PC-3 (cell line): Measurements from ENCODE around the gene OR51S1. TPM values are rescaled to one million over a fixed set of nuclear protein-coding genes. Genes with fewer than 3 reads are reported as not detected.

Source experiments
- ATAC-seq: fragments of 200-7000 bp; cut with Tn5 transposase; 2 replicates; pipeline ENCODE4 v1.9.1; 2020; ENCODE audit warnings: mild to moderate bottlenecking, moderate library complexity
- Bru-seq: library from RNA; stranded (reverse); fragments of 400-500 nt; gene quantifications from one replicate; lab custom pipeline; 2021; lab: Mats Ljungman, UMichigan
- BruChase-seq, 2 experiments: library from RNA; stranded (reverse); fragments of 400-500 nt; gene quantifications; one replicate each; lab custom pipeline; 2021; lab: Mats Ljungman, UMichigan
- BruUV-seq: library from RNA; stranded (reverse); fragments of 400-500 nt; replicated peaks from 2 replicates; lab custom pipeline; 2021; lab: Mats Ljungman, UMichigan
- CTCF ChIA-PET: fragments of 300-600 bp; sonication (Branson Sonifier 250); formaldehyde crosslinking; loops from one replicate; lab custom pipeline; 2022; ENCODE audit warnings: antibody characterized with exemption; lab: Charles Lee
- POLR2A ChIA-PET: fragments of 300-600 bp; sonication (Branson Sonifier 250); formaldehyde crosslinking; loops from one replicate; lab custom pipeline; 2022; ENCODE audit warnings: antibody characterized with exemption; ENCODE audit not compliant: unreplicated experiment; lab: Charles Lee
- DNase-seq: peaks from one replicate; pipeline ENCODE4 v3.0.0-alpha.2; 2015
- H2AFZ ChIP-seq: fragments of 300-600 bp; sonication (generic); 2 replicates; pipeline ENCODE4 v1.6.0; 2016; ENCODE audit warnings: antibody characterized with exemption, low read length
- H3F3A ChIP-seq: fragments of 300-600 bp; sonication (generic); one replicate; pipeline ENCODE4 v1.6.0; 2017; ENCODE audit warnings: antibody characterized with exemption, low read length, control low read depth, mild to moderate bottlenecking; ENCODE audit not compliant: unreplicated experiment
- H3K27ac ChIP-seq: fragments of 300-600 bp; sonication (generic); 2 replicates; pipeline ENCODE4 v1.5.1; 2016; ENCODE audit warnings: mild to moderate bottlenecking, low read length
- H3K27me3 ChIP-seq: fragments of 300-600 bp; sonication (generic); 2 replicates; pipeline ENCODE4 v1.6.1; 2016; ENCODE audit warnings: low read length, mixed read lengths
- H3K36me3 ChIP-seq: fragments of 300-600 bp; sonication (generic); 2 replicates; pipeline ENCODE4 v1.6.1; 2016; ENCODE audit warnings: low read depth, mixed run types, low read length, mixed read lengths
- H3K4me1 ChIP-seq: fragments of 300-600 bp; sonication (generic); 2 replicates; pipeline ENCODE4 v1.5.1; 2016; ENCODE audit warnings: low read length; ENCODE audit not compliant: insufficient read depth
- H3K4me2 ChIP-seq: fragments of 300-600 bp; sonication (generic); 2 replicates; pipeline ENCODE4 v1.6.0; 2016; ENCODE audit warnings: low read length
- H3K4me3 ChIP-seq: fragments of 300-600 bp; sonication (generic); 2 replicates; pipeline ENCODE4 v1.5.1; 2016; ENCODE audit warnings: mild to moderate bottlenecking, low read length, mixed read lengths
- H3K79me2 ChIP-seq: fragments of 300-600 bp; sonication (generic); 2 replicates; pipeline ENCODE4 v1.6.1; 2017; ENCODE audit warnings: low read length, mixed read lengths
- H3K9ac ChIP-seq: fragments of 300-600 bp; sonication (generic); 2 replicates; pipeline ENCODE4 v1.6.0; 2016; ENCODE audit warnings: mild to moderate bottlenecking, low read length
- H3K9me2 ChIP-seq: fragments of 300-600 bp; sonication (generic); replicated peaks from 2 replicates; pipeline ENCODE4 v1.6.1; 2016; ENCODE audit warnings: mixed run types, low read length, mixed read lengths
- H3K9me3 ChIP-seq: fragments of 300-600 bp; sonication (generic); 2 replicates; pipeline ENCODE4 v1.6.1; 2016; ENCODE audit warnings: low read length, mixed read lengths
- H4K20me1 ChIP-seq: fragments of 300-600 bp; sonication (generic); 2 replicates; pipeline ENCODE4 v1.6.1; 2016; ENCODE audit warnings: low read length, mixed read lengths
- EZH2 ChIP-seq: fragments of 300-600 bp; sonication (generic); IDR thresholded peaks from one replicate; pipeline ENCODE4 v1.6.1; 2017; ENCODE audit warnings: antibody characterized with exemption, mild to moderate bottlenecking, low read length; ENCODE audit not compliant: unreplicated experiment
- EZH2phosphoT487 ChIP-seq: fragments of 300-600 bp; sonication (generic); IDR thresholded peaks from 2 replicates; pipeline ENCODE4 v1.6.1; 2018; ENCODE audit warnings: mild to moderate bottlenecking, antibody characterized with exemption, low read length, borderline replicate concordance
- intact Hi-C: fragments of 100-400 bp; cut with micrococcal nuclease; formaldehyde crosslinking; loops from 2 replicates; pipeline ENCODE4 v1.9.0; 2023
- long read RNA-seq: library from polyadenylated mRNA; unstranded; transcript quantifications from one replicate; pipeline ENCODE4 v2.0.0, GENCODE V29; 2021; ENCODE audit not compliant: unreplicated experiment
- total RNA-seq: library from RNA; depleted of rRNA; stranded (reverse); fragments of >200 nt; gene quantifications from 2 replicates; pipeline ENCODE4 v1.2.3, GENCODE V29; 2014; rRNA removed
- TF ChIP-seq, protein P1 (sequence below): fragments of 300-600 bp; sonication (generic); conservative IDR thresholded peaks from 2 replicates; pipeline ENCODE4 v1.5.1; 2017; ENCODE audit warnings: antibody characterized with exemption, low read depth, mild to moderate bottlenecking, low read length

Gene OR51S1, protein sequence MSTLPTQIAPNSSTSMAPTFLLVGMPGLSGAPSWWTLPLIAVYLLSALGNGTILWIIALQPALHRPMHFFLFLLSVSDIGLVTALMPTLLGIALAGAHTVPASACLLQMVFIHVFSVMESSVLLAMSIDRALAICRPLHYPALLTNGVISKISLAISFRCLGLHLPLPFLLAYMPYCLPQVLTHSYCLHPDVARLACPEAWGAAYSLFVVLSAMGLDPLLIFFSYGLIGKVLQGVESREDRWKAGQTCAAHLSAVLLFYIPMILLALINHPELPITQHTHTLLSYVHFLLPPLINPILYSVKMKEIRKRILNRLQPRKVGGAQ
- not detected in 2 replicates for total RNA-seq
- Bru-seq, nascent RNA: not detected
- BruChase-seq, experiment 1, labeled RNA remaining after a 6-hour chase: not detected
- not detected for BruChase-seq, experiment 2, labeled RNA remaining after a 2-hour chase
- long read RNA-seq: 0 reads

DNA sequence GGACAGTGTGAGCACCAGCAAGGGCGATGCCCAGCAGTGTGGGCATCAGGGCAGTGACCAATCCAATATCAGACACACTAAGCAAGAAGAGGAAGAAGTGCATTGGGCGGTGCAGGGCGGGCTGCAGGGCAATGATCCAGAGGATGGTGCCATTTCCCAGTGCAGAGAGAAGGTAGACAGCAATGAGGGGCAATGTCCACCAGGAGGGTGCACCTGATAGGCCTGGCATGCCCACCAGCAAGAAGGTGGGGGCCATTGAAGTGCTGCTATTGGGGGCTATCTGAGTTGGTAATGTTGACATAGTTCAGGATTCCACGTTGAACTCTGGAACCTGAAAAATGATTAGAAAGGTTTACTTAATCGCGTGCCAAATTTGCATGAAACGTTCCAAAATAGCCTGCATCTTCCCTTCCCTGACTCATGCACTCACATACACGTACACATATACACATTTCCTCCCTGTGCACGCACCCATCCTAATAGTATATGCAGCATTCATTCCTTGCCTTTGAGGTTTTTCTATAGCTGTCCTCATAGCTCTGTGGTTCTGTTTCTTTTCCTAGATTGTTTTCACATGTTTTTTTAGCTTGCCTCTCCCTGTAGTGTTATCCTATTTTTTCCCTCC, at the start of gene OR51S1:
Gene OR51S1 (minus strand): TSS at position 301 of the 625 bp plus-strand sequence. CDS start 0 bp downstream, at position 301.
- Histone ChIP-seq H3K9ac (no peak within 1 kb of the TSS), H3K27me3 (no peaks in the 10 kb centered on the region), H4K20me1 (no peaks in the 10 kb centered on the region), H3K4me3 (no peak within 1 kb of the TSS), H3K9me2 (no peaks in the 10 kb centered on the region), H3K4me2 (no peak within 1 kb of the TSS), H3K9me3 (no peaks in the 10 kb centered on the region), H3F3A (no peaks in the 10 kb centered on the region), H3K4me1 (no peaks in the 10 kb centered on the region), H3K36me3 (no peaks in the 10 kb centered on the region), H3K27ac (no peak within 1 kb of the TSS), H3K79me2 (no peaks in the 10 kb centered on the region), H2AFZ (no peak within 1 kb of the TSS)
- ATAC-seq: no peak
- intact Hi-C loops: no loop called here
- ChIA-PET POLR2A (no interaction called here), CTCF (no interaction called here)
- no TSS peak for BruUV-seq
- TF ChIP-seq EZH2phosphoT487: no peak
- no peak for TF ChIP-seq EZH2
- TF ChIP-seq, protein P1, sequence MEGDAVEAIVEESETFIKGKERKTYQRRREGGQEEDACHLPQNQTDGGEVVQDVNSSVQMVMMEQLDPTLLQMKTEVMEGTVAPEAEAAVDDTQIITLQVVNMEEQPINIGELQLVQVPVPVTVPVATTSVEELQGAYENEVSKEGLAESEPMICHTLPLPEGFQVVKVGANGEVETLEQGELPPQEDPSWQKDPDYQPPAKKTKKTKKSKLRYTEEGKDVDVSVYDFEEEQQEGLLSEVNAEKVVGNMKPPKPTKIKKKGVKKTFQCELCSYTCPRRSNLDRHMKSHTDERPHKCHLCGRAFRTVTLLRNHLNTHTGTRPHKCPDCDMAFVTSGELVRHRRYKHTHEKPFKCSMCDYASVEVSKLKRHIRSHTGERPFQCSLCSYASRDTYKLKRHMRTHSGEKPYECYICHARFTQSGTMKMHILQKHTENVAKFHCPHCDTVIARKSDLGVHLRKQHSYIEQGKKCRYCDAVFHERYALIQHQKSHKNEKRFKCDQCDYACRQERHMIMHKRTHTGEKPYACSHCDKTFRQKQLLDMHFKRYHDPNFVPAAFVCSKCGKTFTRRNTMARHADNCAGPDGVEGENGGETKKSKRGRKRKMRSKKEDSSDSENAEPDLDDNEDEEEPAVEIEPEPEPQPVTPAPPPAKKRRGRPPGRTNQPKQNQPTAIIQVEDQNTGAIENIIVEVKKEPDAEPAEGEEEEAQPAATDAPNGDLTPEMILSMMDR: no peak
- DNase-seq: no peak

DNA sequence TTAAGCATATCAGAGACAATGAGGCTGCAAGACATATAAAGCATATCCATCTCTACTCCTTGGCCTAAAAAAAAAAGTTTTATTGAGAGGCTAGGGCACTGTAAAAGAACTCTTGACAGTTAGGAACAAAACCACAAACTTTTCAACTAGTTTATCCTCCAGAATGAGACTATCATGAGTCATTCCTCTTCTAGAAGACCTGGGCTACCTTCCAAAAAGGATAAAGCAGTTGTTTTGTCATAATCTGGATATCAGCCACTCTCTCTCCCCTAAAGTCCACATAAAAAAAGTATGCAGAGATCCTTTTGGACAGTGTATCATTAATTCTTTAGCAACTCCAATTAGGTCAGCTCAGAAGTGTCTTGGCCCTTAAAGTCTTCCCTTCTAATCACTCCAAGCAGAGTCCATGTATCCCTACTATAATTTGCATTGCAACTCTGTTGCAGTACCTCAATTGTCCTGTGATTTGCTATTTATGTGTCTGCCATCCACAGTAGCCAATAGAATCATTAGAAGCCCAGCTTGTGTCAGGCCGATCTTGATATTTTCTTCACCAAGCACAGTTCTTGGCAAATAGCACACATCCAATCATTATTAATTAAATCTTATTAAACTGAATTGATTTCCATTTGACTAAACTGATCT, 43.1 kb upstream of the OR51S1 start:
- DNase-seq: peak; percentile 80
- Histone ChIP-seq H3K36me3 (no peaks in the 10 kb centered on the region), H3F3A (no peaks in the 10 kb centered on the region), H3K9me3 (no peaks in the 10 kb centered on the region), H3K4me2 (no peak overlapping the region), H3K4me3 (no peak overlapping the region), H3K9me2 (no peaks in the 10 kb centered on the region), H3K4me1 (peaks cover 6% of the 10 kb centered on the region; the same call in 1 of the 2 replicates), H3K79me2 (no peaks in the 10 kb centered on the region), H3K9ac (no peak overlapping the region), H2AFZ (no peak overlapping the region), H4K20me1 (no peaks in the 10 kb centered on the region), H3K27me3 (peaks cover 4% of the 10 kb centered on the region; the same call in 1 of the 2 replicates), H3K27ac (no peak overlapping the region)
- peak; percentile 48; the same call in 1 of the 2 replicates for ATAC-seq
- intact Hi-C loops: no loop called here
- TF ChIP-seq, protein P1: no peak
- TF ChIP-seq EZH2phosphoT487: no peak
- TF ChIP-seq EZH2: no peak
- ChIA-PET POLR2A (no interaction called here), CTCF (no interaction called here)
- BruUV-seq: no TSS peak
